H9 (cell line): ENCODE measurements around the gene BTBD18. TPM values are rescaled to one million over a fixed set of nuclear protein-coding genes. Genes with fewer than 3 reads are reported as not detected.
A peak's percentile ranks its signal among the peaks of the same experiment; 100 is the strongest.

Source experiments
- DNase-seq: peaks from one replicate; pipeline ENCODE4 v3.0.0-alpha.2; 2017
- H2AFZ ChIP-seq: one replicate; pipeline ENCODE4 v1.6.1; 2013; ENCODE audit warnings: mild to moderate bottlenecking, low read length, control low read depth, moderate library complexity
- H2AK5ac ChIP-seq: 2 replicates; pipeline ENCODE4 v1.6.1; 2013; ENCODE audit warnings: low read length, control low read depth, mixed read lengths; ENCODE audit not compliant: insufficient read length
- H2BK120ac ChIP-seq: one replicate; pipeline ENCODE4 v1.6.1; 2013; ENCODE audit warnings: low read depth, mild to moderate bottlenecking, low read length, control low read depth, inconsistent platforms; ENCODE audit not compliant: poor library complexity, severe bottlenecking
- H2BK12ac ChIP-seq: 2 replicates; pipeline ENCODE4 v1.6.1; 2013; ENCODE audit warnings: low read length, control low read depth, mixed read lengths, low read depth; ENCODE audit not compliant: insufficient read length
- H2BK15ac ChIP-seq: 2 replicates; pipeline ENCODE4 v1.6.1; 2013; ENCODE audit warnings: low read depth, low read length, control low read depth
- H2BK20ac ChIP-seq: one replicate; pipeline ENCODE4 v1.6.1; 2013; ENCODE audit warnings: low read depth, mild to moderate bottlenecking, low read length, control low read depth, inconsistent platforms; ENCODE audit not compliant: poor library complexity, severe bottlenecking
- H2BK5ac ChIP-seq: 2 replicates; pipeline ENCODE4 v1.6.1; 2013; ENCODE audit warnings: low read length, control low read depth, mixed read lengths; ENCODE audit not compliant: insufficient read length
- H3K14ac ChIP-seq: 2 replicates; pipeline ENCODE4 v1.6.1; 2013; ENCODE audit warnings: low read length, control low read depth; ENCODE audit not compliant: insufficient read depth
- H3K18ac ChIP-seq: 2 replicates; pipeline ENCODE4 v1.6.1; 2013; ENCODE audit warnings: low read depth, mild to moderate bottlenecking, mixed read lengths, low read length, control low read depth; ENCODE audit not compliant: insufficient read length
- H3K23ac ChIP-seq: 2 replicates; pipeline ENCODE4 v1.6.1; 2013; ENCODE audit warnings: low read length, control low read depth, mixed read lengths, low read depth; ENCODE audit not compliant: insufficient read length
- H3K23me2 ChIP-seq: 2 replicates; pipeline ENCODE4 v1.6.1; 2013; ENCODE audit warnings: low read depth, mild to moderate bottlenecking, mixed read lengths, low read length, control low read depth; ENCODE audit not compliant: insufficient read length, poor library complexity, severe bottlenecking
- H3K27ac ChIP-seq: 2 replicates; pipeline ENCODE4 v1.5.1; 2013; ENCODE audit warnings: low read length, control low read depth, mixed read lengths, low read depth; ENCODE audit not compliant: insufficient read length
- H3K27me3 ChIP-seq: 2 replicates; pipeline ENCODE4 v1.6.1; 2013; ENCODE audit warnings: low read length, control low read depth, inconsistent platforms; ENCODE audit not compliant: insufficient read depth
- H3K4ac ChIP-seq: 2 replicates; pipeline ENCODE4 v1.6.1; 2013; ENCODE audit warnings: low read depth, mild to moderate bottlenecking, control low read depth, inconsistent platforms, low read length, moderate library complexity
- H3K4me1 ChIP-seq: 2 replicates; pipeline ENCODE4 v1.6.1; 2013; ENCODE audit warnings: low read length, control low read depth, inconsistent platforms; ENCODE audit not compliant: insufficient read depth
- H3K4me2 ChIP-seq: 2 replicates; pipeline ENCODE4 v1.6.1; 2013; ENCODE audit warnings: low read length, control low read depth, mixed read lengths; ENCODE audit not compliant: insufficient read length, insufficient read depth
- H3K56ac ChIP-seq: 2 replicates; pipeline ENCODE4 v1.6.1; 2013; ENCODE audit warnings: low read depth, mild to moderate bottlenecking, mixed read lengths, low read length, control low read depth; ENCODE audit not compliant: insufficient read length
- H3K79me1 ChIP-seq: 2 replicates; pipeline ENCODE4 v1.6.1; 2013; ENCODE audit warnings: low read depth, mild to moderate bottlenecking, moderate library complexity, low read length, control low read depth, inconsistent platforms; ENCODE audit not compliant: insufficient read depth, poor library complexity, severe bottlenecking
- H3K79me2 ChIP-seq: 2 replicates; pipeline ENCODE4 v1.6.1; 2013; ENCODE audit warnings: low read length, control low read depth, inconsistent platforms; ENCODE audit not compliant: insufficient read depth
- H3K9ac ChIP-seq: 2 replicates; pipeline ENCODE4 v1.6.1; 2013; ENCODE audit warnings: low read length, control low read depth, mixed read lengths; ENCODE audit not compliant: insufficient read length; ENCODE audit errors: extremely low read depth
- H3K9me3 ChIP-seq: one replicate; pipeline ENCODE4 v1.6.1; 2013; ENCODE audit warnings: low read depth, low read length, inconsistent platforms; ENCODE audit not compliant: control insufficient read depth
- H3T11ph ChIP-seq: one replicate; pipeline ENCODE4 v1.6.1; 2013; ENCODE audit warnings: mild to moderate bottlenecking, low read length, control low read depth, inconsistent platforms
- H4K20me1 ChIP-seq: one replicate; pipeline ENCODE4 v1.6.1; 2013; ENCODE audit not compliant: control insufficient read depth, insufficient read length, insufficient read depth
- H4K5ac ChIP-seq: 2 replicates; pipeline ENCODE4 v1.6.1; 2013; ENCODE audit warnings: low read depth, mild to moderate bottlenecking, mixed read lengths, low read length, control low read depth; ENCODE audit not compliant: insufficient read length
- H4K8ac ChIP-seq: replicated peaks from 2 replicates; pipeline ENCODE4 v1.6.1; 2013; ENCODE audit warnings: low read length, control low read depth, mixed read lengths, low read depth; ENCODE audit not compliant: insufficient read length
- H4K91ac ChIP-seq: 2 replicates; pipeline ENCODE4 v1.6.1; 2013; ENCODE audit warnings: low read depth, mild to moderate bottlenecking, moderate library complexity, mixed read lengths, low read length, control low read depth; ENCODE audit not compliant: insufficient read length
- H3K27ac Mint-ChIP-seq, 3 experiments: 2 replicates in 2 of 3; 3 replicates in 1 of 3; pipeline ENCODE4 v1.8.0; 2020 to 2021; ENCODE audit warnings: mixed read lengths in 3 of 3, mild to moderate bottlenecking in 1 of 3, moderate library complexity in 1 of 3
- H3K27me3 Mint-ChIP-seq: 2 replicates; pipeline ENCODE4 v1.8.0; 2021; ENCODE audit warnings: low read depth, mild to moderate bottlenecking, moderate library complexity, mixed read lengths
- H3K36me3 Mint-ChIP-seq, 3 experiments: 2 replicates in 2 of 3; 3 replicates in 1 of 3; pipeline ENCODE4 v1.8.0; 2020 to 2021; ENCODE audit warnings: low read depth in 3 of 3, mixed read lengths in 3 of 3; ENCODE audit not compliant: insufficient read depth in 1 of 3
- H3K4me1 Mint-ChIP-seq, 2 experiments: 2 replicates each; pipeline ENCODE4 v1.8.0; 2020; ENCODE audit warnings: mixed read lengths in 2 of 2
- H3K4me3 Mint-ChIP-seq, 2 experiments: 2 replicates in 1 of 2; 3 replicates in 1 of 2; pipeline ENCODE4 v1.8.0; 2020 to 2021; ENCODE audit warnings: mild to moderate bottlenecking in 2 of 2, mixed read lengths in 2 of 2, moderate library complexity in 1 of 2
- H3K9me3 Mint-ChIP-seq, 2 experiments: 2 replicates in 1 of 2; 3 replicates in 1 of 2; pipeline ENCODE4 v1.8.0; 2020; ENCODE audit warnings: mild to moderate bottlenecking in 2 of 2, mixed read lengths in 2 of 2, moderate library complexity in 1 of 2
- total RNA-seq: library from RNA; stranded (reverse); gene quantifications from 2 replicates; pipeline ENCODE4 v1.2.1, GENCODE V29; 2021
- TF ChIP-seq, protein P1 (sequence below): fragments of 200-600 bp; sonication (generic); conservative IDR thresholded peaks from 3 replicates; pipeline ENCODE4 v1.8.0; 2021; ENCODE audit warnings: antibody characterized with exemption, mild to moderate bottlenecking

The BTBD18 gene
- total RNA-seq, 1 experiment from 2014 or later: not detected

DNA sequence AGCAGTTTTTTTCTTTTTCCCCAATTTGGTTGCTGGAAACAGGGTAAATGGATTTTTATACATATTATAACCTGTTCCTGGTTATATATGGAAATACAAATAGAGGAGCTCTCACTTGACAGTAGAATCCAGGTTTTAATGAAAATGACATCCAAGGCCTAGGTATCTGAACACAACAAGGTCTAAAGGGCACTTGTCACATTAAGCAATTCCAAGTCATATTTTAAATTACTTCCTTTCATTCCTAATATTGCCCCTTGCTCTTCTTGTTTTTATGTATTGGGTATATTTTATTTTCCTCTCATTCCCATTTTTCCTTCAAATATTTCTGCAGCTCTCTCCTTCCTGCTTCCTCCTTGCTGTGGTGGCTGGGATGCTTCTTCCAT lies 37.1 kb upstream of the BTBD18 start:
- H3K27me3 Mint-ChIP-seq: no peaks in the 10 kb centered on the region
- Histone ChIP-seq H3K79me2 (peaks cover 35% of the 10 kb centered on the region; the same call in 1 of the 2 replicates), H3K79me1 (peaks cover 17% of the 10 kb centered on the region), H4K20me1 (no peaks in the 10 kb centered on the region), H3K4ac (no peak overlapping the region), H3K27ac (no peak overlapping the region), H3K27me3 (no peaks in the 10 kb centered on the region), H2BK5ac (no peak overlapping the region), H4K5ac (no peak overlapping the region), H3K18ac (no peak overlapping the region), H3K4me2 (peak overlapping the region; percentile 28), H3K23ac (no peak overlapping the region), H2BK15ac (no peak overlapping the region), H2BK120ac (no peak overlapping the region), H4K91ac (no peak overlapping the region), H3K23me2 (no peaks in the 10 kb centered on the region), H2BK20ac (no peak overlapping the region), H3K9ac (no peak overlapping the region), H3K14ac (no peak overlapping the region), H3T11ph (no peak overlapping the region), H3K9me3 (no peaks in the 10 kb centered on the region), H2AFZ (no peak overlapping the region), H3K56ac (no peak overlapping the region), H2BK12ac (no peak overlapping the region), H3K4me1 (peaks cover 9% of the 10 kb centered on the region; the same call in 1 of the 2 replicates), H4K8ac (no peak overlapping the region), H2AK5ac (no peak overlapping the region)
- peaks cover 9 to 35% (median 31%) of the 10 kb centered on the region in 3 experiments for H3K36me3 Mint-ChIP-seq
- no peak for DNase-seq
- H3K4me1 Mint-ChIP-seq: peaks cover 37 to 42% of the 10 kb centered on the region in 2 experiments
- no peak overlapping the region for H3K4me3 Mint-ChIP-seq
- TF ChIP-seq, protein P1, sequence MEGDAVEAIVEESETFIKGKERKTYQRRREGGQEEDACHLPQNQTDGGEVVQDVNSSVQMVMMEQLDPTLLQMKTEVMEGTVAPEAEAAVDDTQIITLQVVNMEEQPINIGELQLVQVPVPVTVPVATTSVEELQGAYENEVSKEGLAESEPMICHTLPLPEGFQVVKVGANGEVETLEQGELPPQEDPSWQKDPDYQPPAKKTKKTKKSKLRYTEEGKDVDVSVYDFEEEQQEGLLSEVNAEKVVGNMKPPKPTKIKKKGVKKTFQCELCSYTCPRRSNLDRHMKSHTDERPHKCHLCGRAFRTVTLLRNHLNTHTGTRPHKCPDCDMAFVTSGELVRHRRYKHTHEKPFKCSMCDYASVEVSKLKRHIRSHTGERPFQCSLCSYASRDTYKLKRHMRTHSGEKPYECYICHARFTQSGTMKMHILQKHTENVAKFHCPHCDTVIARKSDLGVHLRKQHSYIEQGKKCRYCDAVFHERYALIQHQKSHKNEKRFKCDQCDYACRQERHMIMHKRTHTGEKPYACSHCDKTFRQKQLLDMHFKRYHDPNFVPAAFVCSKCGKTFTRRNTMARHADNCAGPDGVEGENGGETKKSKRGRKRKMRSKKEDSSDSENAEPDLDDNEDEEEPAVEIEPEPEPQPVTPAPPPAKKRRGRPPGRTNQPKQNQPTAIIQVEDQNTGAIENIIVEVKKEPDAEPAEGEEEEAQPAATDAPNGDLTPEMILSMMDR: no peak
- H3K9me3 Mint-ChIP-seq: no peaks in the 10 kb centered on the region
- H3K27ac Mint-ChIP-seq: peak overlapping the region in 2 of 3 experiments; percentile 5 to 13; a peak in 2 of 7 replicates
